Liver (tissue), 9 donors: ENCODE results near the gene RDH12. TPM values are rescaled to one million over a fixed set of nuclear protein-coding genes. Genes with fewer than 3 reads are reported as not detected.

Experiments
- DNase-seq: peaks from one replicate; pipeline ENCODE4 v3.0.0-alpha.2; 2017; ENCODE audit warnings: low spot score
- H3K27ac ChIP-seq, 2 donors: one replicate each; pipeline ENCODE4 v1.7.0; 2013; ENCODE audit warnings: inconsistent platforms in 2 of 2, low read length in 2 of 2, control low read depth in 1 of 2, low read depth in 1 of 2, mild to moderate bottlenecking in 1 of 2
- H3K27me3 ChIP-seq, 4 donors: one replicate each; pipeline versions ENCODE4 v1.6.1 to v1.7.0; 2013; ENCODE audit warnings: low read length in 3 of 4, inconsistent platforms in 1 of 4, mild to moderate bottlenecking in 1 of 4, moderate library complexity in 1 of 4; ENCODE audit not compliant: control insufficient read depth in 4 of 4, insufficient read depth in 4 of 4
- H3K36me3 ChIP-seq, 4 donors: one replicate each; pipeline versions ENCODE4 v1.6.1 to v1.7.0; 2013; ENCODE audit warnings: low read length in 3 of 4, mild to moderate bottlenecking in 3 of 4, low read depth in 1 of 4, moderate library complexity in 1 of 4; ENCODE audit not compliant: control insufficient read depth in 4 of 4, insufficient read depth in 3 of 4
- H3K4me1 ChIP-seq, 4 donors: one replicate each; pipeline versions ENCODE4 v1.6.1 to v1.7.0; 2013; ENCODE audit warnings: low read length in 3 of 4, mild to moderate bottlenecking in 3 of 4, moderate library complexity in 1 of 4; ENCODE audit not compliant: control insufficient read depth in 4 of 4, insufficient read depth in 4 of 4
- H3K4me3 ChIP-seq, 3 donors: one replicate each; pipeline versions ENCODE4 v1.6.1 to v1.7.0; 2013; ENCODE audit warnings: low read length in 3 of 3, control low read depth in 1 of 3, low read depth in 1 of 3, mild to moderate bottlenecking in 1 of 3
- H3K9ac ChIP-seq, 2 donors: one replicate each; pipeline ENCODE4 v1.7.0; 2013; ENCODE audit warnings: low read length in 2 of 2, mild to moderate bottlenecking in 2 of 2, moderate library complexity in 2 of 2, control low read depth in 1 of 2, low read depth in 1 of 2
- H3K9me3 ChIP-seq, 4 donors: one replicate each; pipeline versions ENCODE4 v1.6.1 to v1.7.0; 2013; ENCODE audit warnings: low read length in 3 of 4; ENCODE audit not compliant: control insufficient read depth in 4 of 4
- ATF3 ChIP-seq: IDR thresholded peaks from 2 replicates; pipeline ENCODE4 v1.6.1; 2016; ENCODE audit warnings: antibody characterized with exemption
- CTCF ChIP-seq: fragments of 150-350 bp; IDR thresholded peaks from 2 replicates; pipeline ENCODE4 v1.5.1; 2017; ENCODE audit warnings: improper control_type of control experiment, low read depth, low read length; ENCODE audit not compliant: missing input control
- EGR1 ChIP-seq, 2 donors: IDR thresholded peaks; 2 replicates each; pipeline ENCODE4 v1.6.1; 2016 to 2018; ENCODE audit warnings: antibody characterized with exemption in 2 of 2, low read depth in 2 of 2
- FOXA1 ChIP-seq: IDR thresholded peaks from 2 replicates; pipeline ENCODE4 v1.6.1; 2016; ENCODE audit warnings: antibody characterized with exemption
- FOXA2 ChIP-seq: IDR thresholded peaks from 2 replicates; pipeline ENCODE4 v1.6.1; 2016; ENCODE audit warnings: antibody characterized with exemption
- GABPA ChIP-seq, 2 donors: IDR thresholded peaks in 1 of 2; conservative IDR thresholded peaks in 1 of 2; 2 replicates each; pipeline ENCODE4 v1.6.1; 2016; ENCODE audit warnings: antibody characterized with exemption in 2 of 2, mild to moderate bottlenecking in 1 of 2, moderate library complexity in 1 of 2
- HNF4A ChIP-seq, 2 donors: conservative IDR thresholded peaks; 2 replicates each; pipeline ENCODE4 v1.6.1; 2016; ENCODE audit warnings: antibody characterized with exemption in 2 of 2, mild to moderate bottlenecking in 2 of 2
- HNF4G ChIP-seq: IDR thresholded peaks from 2 replicates; pipeline ENCODE4 v1.6.1; 2016; ENCODE audit warnings: antibody characterized with exemption
- JUND ChIP-seq, 2 donors: IDR thresholded peaks; 2 replicates each; pipeline ENCODE4 v1.6.1; 2016; ENCODE audit warnings: antibody characterized with exemption in 2 of 2
- MAX ChIP-seq: IDR thresholded peaks from 2 replicates; pipeline ENCODE4 v1.6.1; 2016; ENCODE audit warnings: antibody characterized with exemption
- NR2F2 ChIP-seq: IDR thresholded peaks from 2 replicates; pipeline ENCODE4 v1.6.1; 2016; ENCODE audit warnings: antibody characterized with exemption
- RAD21 ChIP-seq, 2 donors: IDR thresholded peaks; 2 replicates each; pipeline ENCODE4 v1.6.1; 2016; ENCODE audit warnings: antibody characterized with exemption in 2 of 2, mild to moderate bottlenecking in 2 of 2
- REST ChIP-seq: IDR thresholded peaks from 2 replicates; pipeline ENCODE4 v1.6.1; 2016; ENCODE audit warnings: antibody characterized with exemption, mild to moderate bottlenecking
- RXRA ChIP-seq, 2 donors: IDR thresholded peaks; 2 replicates each; pipeline ENCODE4 v1.6.1; 2017 to 2018; ENCODE audit warnings: antibody characterized with exemption in 2 of 2, mild to moderate bottlenecking in 1 of 2
- SP1 ChIP-seq: IDR thresholded peaks from 2 replicates; pipeline ENCODE4 v1.6.1; 2018; ENCODE audit warnings: antibody characterized with exemption, mild to moderate bottlenecking
- TAF1 ChIP-seq: conservative IDR thresholded peaks from 2 replicates; pipeline ENCODE4 v1.6.1; 2016; ENCODE audit warnings: antibody characterized with exemption, mild to moderate bottlenecking
- YY1 ChIP-seq: IDR thresholded peaks from 2 replicates; pipeline ENCODE4 v1.6.1; 2016; ENCODE audit warnings: antibody characterized with exemption, mild to moderate bottlenecking
- ZBTB33 ChIP-seq: IDR thresholded peaks from 2 replicates; pipeline ENCODE4 v1.6.1; 2016; ENCODE audit warnings: antibody characterized with exemption
- WGBS: extraction: QIAGEN DNeasy Blood & Tissue Kit; methylation state at CpG from one replicate; pipeline ENCODE4 v1.1.7; 2013; 5-methylcytosine and 5-hydroxymethylcytosine counted together
- polyA plus RNA-seq, 2 donors: library from polyadenylated mRNA; stranded (reverse) in 1 of 2; unstranded in 1 of 2; fragments of 200-250 nt in 1 of 2; fragments of >200 nt in 1 of 2; fragmentation: Nextera tagmentation in 1 of 2; extraction: Ambion mirVana in 1 of 2; gene quantifications; one replicate each; pipeline versions ENCODE4 v1.2.1 to v1.2.3, GENCODE V29; 2013 to 2015
- total RNA-seq, 2 donors: library from RNA; depleted of rRNA; stranded (reverse); fragments of >200 nt; gene quantifications; one replicate each; pipeline ENCODE4 v1.2.3, GENCODE V29; 2014
- donor health status: healthy.
- donor health status: healthy.
- donor health status: healthy.
- donor health status: healthy.
- donor health status: healthy.

Gene RDH12
- total and polyA plus RNA-seq, 4 donors = 0.09 to 3.4 (median 0.91) TPM

GRCh38 chr14:67768219-67768618 is 66.5 kb downstream of the RDH12 start:
- Histone ChIP-seq H3K36me3 (peaks cover 13 to 69% (median 49%) of the 10 kb centered on the region in 4 donors), H3K9ac (no peak overlapping the region), H3K9me3 (no peaks in the 10 kb centered on the region), H3K27ac (no peak overlapping the region), H3K4me3 (no peak overlapping the region), H3K4me1 (no peaks in the 10 kb centered on the region), H3K27me3 (no peaks in the 10 kb centered on the region)
- no peak for DNase-seq
- 66% methylated on average over 2 of the region's 2 CpGs for WGBS
- no peak for TF ChIP-seq FOXA1
- no peak for TF ChIP-seq TAF1

GRCh38 chr14:67773844-67774377 is 72.2 kb downstream of the RDH12 start:
- no peaks in the 10 kb centered on the region for H3K9me3 ChIP-seq
- H3K27me3 ChIP-seq = no peaks in the 10 kb centered on the region
- peaks cover 14 to 81% (median 70%) of the 10 kb centered on the region in 4 donors for H3K36me3 ChIP-seq
- DNase-seq = no peak
- no peaks in the 10 kb centered on the region for H3K4me1 ChIP-seq
- TF ChIP-seq MAX (no peak), GABPA (IDR thresholded peaks at IDR 0.05 in 1 of 2, conservative IDR thresholded peaks at IDR 0.05 in 1 of 2) (no peak), NR2F2 (no peak), YY1 (no peak), HNF4A (conservative IDR thresholded peaks at IDR 0.05) (no peak), ATF3 (no peak), FOXA2 (no peak), ZBTB33 (no peak), RXRA (IDR thresholded peaks at IDR 0.05) (no peak), RAD21 (IDR thresholded peaks at IDR 0.05) (no peak), JUND (IDR thresholded peaks at IDR 0.05) (no peak), SP1 (no peak), CTCF (no peak), TAF1 (no peak), HNF4G (no peak), REST (no peak), EGR1 (IDR thresholded peaks at IDR 0.05; ENCODE audit: low read depth in 2 of 2) (no peak), FOXA1 (no peak)
- 98% methylated on average over 5 of the region's 5 CpGs for WGBS
- H3K9ac ChIP-seq = no peak overlapping the region
- no peak overlapping the region for H3K4me3 ChIP-seq
- no peak overlapping the region for H3K27ac ChIP-seq
